ENCODE measurements around the gene TAF4.
"Not testable (repeated sequence)": the region's sequence is repeated elsewhere in the genome, so short reads cannot be mapped to it uniquely, and the experiment has no call there.

TAF4 gene

GRCh38 chr20:62071669-62072430, 6.2 kb upstream of the TAF4 start:
- DNase-seq = not testable (repeated sequence)

- DNase-seq = no peak
These were observed 4.1 kb upstream of the TAF4 start for GRCh38 chr20:62069741-62070216.

- DNase-seq = no peak
These were observed 3.3 kb upstream of the TAF4 start for GRCh38 chr20:62068997-62069396.

- peak; percentile 62 for DNase-seq
These were observed 2.0 kb upstream of the TAF4 start for GRCh38 chr20:62067547-62068260.

GRCh38 chr20:62066983-62067433, 1.3 kb upstream of the TAF4 start:
- peak; percentile 37 for DNase-seq

- peak; percentile 63 for DNase-seq
These were observed 780 bp upstream of the TAF4 start for GRCh38 chr20:62066339-62066982.

- peak; percentile 27 for DNase-seq
These were observed 659 bp downstream of the TAF4 start for GRCh38 chr20:62064770-62065673.

GRCh38 chr20:62063981-62064769, 1.5 kb downstream of the TAF4 start:
- DNase-seq = no peak

- no peak for DNase-seq
These were observed 2.2 kb downstream of the TAF4 start for GRCh38 chr20:62063315-62063980.

- DNase-seq = no peak
These were observed 2.9 kb downstream of the TAF4 start for GRCh38 chr20:62062661-62063314.

GRCh38 chr20:62061851-62062423, 3.7 kb downstream of the TAF4 start:
- DNase-seq = no peak

GRCh38 chr20:62060631-62061541, 4.8 kb downstream of the TAF4 start:
- no peak for DNase-seq

GRCh38 chr20:62059920-62060630, 5.6 kb downstream of the TAF4 start:
- DNase-seq = no peak

- DNase-seq = no peak
These were observed 6.3 kb downstream of the TAF4 start for GRCh38 chr20:62059401-62059800.

GRCh38 chr20:62058941-62059340, 6.7 kb downstream of the TAF4 start:
- no peak for DNase-seq

- no peak for DNase-seq
These were observed 8.7 kb downstream of the TAF4 start for GRCh38 chr20:62056975-62057374.

GRCh38 chr20:62056377-62056776, 9.3 kb downstream of the TAF4 start:
- DNase-seq = no peak

GRCh38 chr20:62055862-62056115, 9.9 kb downstream of the TAF4 start:
- not testable (repeated sequence) for DNase-seq

Data from CD4-positive, alpha-beta T cell treated with Interleukin-17A for 4 hours (primary cell).